Measurements from ENCODE around the gene RAB31.

RAB31 gene

GRCh38 chr18:9792565-9793245 is 84.6 kb downstream of the RAB31 start:
- DNase-seq, result no peak

GRCh38 chr18:9796011-9796410 is 87.9 kb downstream of the RAB31 start:
- no peak for DNase-seq

- DNase-seq, result no peak
Observed at GRCh38 chr18:9796935-9797549, 88.9 kb downstream of the RAB31 start.

- no peak for DNase-seq
Observed at GRCh38 chr18:9802175-9803062, 94.3 kb downstream of the RAB31 start.

GRCh38 chr18:9803063-9803697 is 95.1 kb downstream of the RAB31 start:
- no peak for DNase-seq

- DNase-seq, result no peak
Observed at GRCh38 chr18:9803698-9804516, 95.8 kb downstream of the RAB31 start.

GRCh38 chr18:9804517-9805104 is 96.5 kb downstream of the RAB31 start:
- no peak for DNase-seq

- no peak for DNase-seq
Observed at GRCh38 chr18:9806905-9807304, 98.8 kb downstream of the RAB31 start.

- DNase-seq, result no peak
Observed at GRCh38 chr18:9808295-9809241, 100.5 kb downstream of the RAB31 start.

- no peak for DNase-seq
Observed at GRCh38 chr18:9809697-9810096, 101.6 kb downstream of the RAB31 start.

- DNase-seq, result no peak
Observed at GRCh38 chr18:9810299-9810698, 102.2 kb downstream of the RAB31 start.

GRCh38 chr18:9810994-9811705 is 103.0 kb downstream of the RAB31 start:
- DNase-seq, result no peak

- no peak for DNase-seq
Observed at GRCh38 chr18:9811978-9812377, 103.9 kb downstream of the RAB31 start.

- no peak for DNase-seq
Observed at GRCh38 chr18:9814431-9814830, 106.3 kb downstream of the RAB31 start.

- no peak for DNase-seq
Observed at GRCh38 chr18:9817286-9817685, 109.2 kb downstream of the RAB31 start.

- DNase-seq, result no peak
Observed at GRCh38 chr18:9817725-9818422, 109.8 kb downstream of the RAB31 start.

- DNase-seq, result no peak
Observed at GRCh38 chr18:9818423-9818734, 110.3 kb downstream of the RAB31 start.

GRCh38 chr18:9820127-9820526 is 112.0 kb downstream of the RAB31 start:
- DNase-seq, result no peak

- DNase-seq, result no peak
Observed at GRCh38 chr18:9820719-9821118, 112.6 kb downstream of the RAB31 start.

Measured in cortex of kidney (tissue), 1 donor.